Endothelial cell (in vitro differentiated cells): ENCODE results near the gene TMEM40. TPM values are rescaled to one million over a fixed set of nuclear protein-coding genes. Genes with fewer than 3 reads are reported as not detected.
"Not testable (repeated sequence)": the region's sequence is repeated elsewhere in the genome, so short reads cannot be mapped to it uniquely, and the experiment has no call there.

ENCODE experiments used
- DNase-seq: peaks from one replicate; pipeline ENCODE4 v3.0.0; 2021; ENCODE audit warnings: low spot score
- H3K27ac Mint-ChIP-seq: one replicate; pipeline ENCODE4 v1.8.0; 2021; ENCODE audit warnings: mixed read lengths, inconsistent platforms; ENCODE audit not compliant: unreplicated experiment
- H3K27me3 Mint-ChIP-seq: one replicate; pipeline ENCODE4 v1.8.0; 2021; ENCODE audit warnings: mild to moderate bottlenecking, moderate library complexity, mixed read lengths, inconsistent platforms; ENCODE audit not compliant: unreplicated experiment
- H3K36me3 Mint-ChIP-seq: one replicate; pipeline ENCODE4 v1.8.0; 2021; ENCODE audit warnings: mild to moderate bottlenecking, low read depth, mixed read lengths, inconsistent platforms; ENCODE audit not compliant: unreplicated experiment
- H3K4me1 Mint-ChIP-seq: one replicate; pipeline ENCODE4 v1.8.0; 2021; ENCODE audit warnings: mild to moderate bottlenecking, mixed read lengths, inconsistent platforms; ENCODE audit not compliant: unreplicated experiment
- H3K4me3 Mint-ChIP-seq: one replicate; pipeline ENCODE4 v1.8.0; 2021; ENCODE audit warnings: mild to moderate bottlenecking, mixed read lengths, inconsistent platforms; ENCODE audit not compliant: unreplicated experiment
- H3K9me3 Mint-ChIP-seq: one replicate; pipeline ENCODE4 v1.8.0; 2021; ENCODE audit warnings: mixed read lengths, inconsistent platforms; ENCODE audit not compliant: unreplicated experiment
- CTCF ChIP-seq: fragments of 200-600 bp; sonication (generic); IDR thresholded peaks from one replicate; pipeline ENCODE4 v1.5.0; 2021; ENCODE audit warnings: antibody characterized with exemption; ENCODE audit not compliant: unreplicated experiment
- total RNA-seq: library from RNA; stranded (reverse); fragmentation: NEBNext Ultra II Directional; extraction: Animal tissue kit (Norgen Biotek cat#: 25700); gene quantifications from one replicate; pipeline ENCODE4 v1.2.1, GENCODE V29; 2021; ENCODE audit not compliant: unreplicated experiment

TMEM40 gene
- total RNA-seq, 1 donor from 2014 or later, result not detected

GRCh38 chr3:12705374-12705926 lies 53.6 kb downstream of the TMEM40 start:
- no peak overlapping the region for H3K4me3 Mint-ChIP-seq
- no peaks in the 10 kb centered on the region for H3K36me3 Mint-ChIP-seq
- DNase-seq, result no peak
- no peaks in the 10 kb centered on the region for H3K4me1 Mint-ChIP-seq
- no peak overlapping the region for H3K27ac Mint-ChIP-seq
- no peak for TF ChIP-seq CTCF
- no peaks in the 10 kb centered on the region for H3K9me3 Mint-ChIP-seq
- H3K27me3 Mint-ChIP-seq, result peaks cover 6% of the 10 kb centered on the region

GRCh38 chr3:12702501-12702900 lies 56.6 kb downstream of the TMEM40 start:
- Mint-ChIP-seq H3K36me3 (no peaks in the 10 kb centered on the region), H3K27me3 (peaks cover 3% of the 10 kb centered on the region), H3K27ac (no peak overlapping the region), H3K4me3 (no peak overlapping the region), H3K9me3 (no peaks in the 10 kb centered on the region), H3K4me1 (no peaks in the 10 kb centered on the region)
- no peak for DNase-seq
- no peak for TF ChIP-seq CTCF

GRCh38 chr3:12701601-12702000 lies 57.5 kb downstream of the TMEM40 start:
- H3K27ac Mint-ChIP-seq, H3K9me3 Mint-ChIP-seq, DNase-seq, H3K27me3 Mint-ChIP-seq, H3K4me1 Mint-ChIP-seq, H3K4me3 Mint-ChIP-seq, H3K36me3 Mint-ChIP-seq: not testable (repeated sequence)

GRCh38 chr3:12700800-12701199 lies 58.3 kb downstream of the TMEM40 start:
- Mint-ChIP-seq H3K27me3 (peaks cover 3% of the 10 kb centered on the region), H3K4me1 (no peaks in the 10 kb centered on the region), H3K4me3 (no peak overlapping the region), H3K9me3 (no peaks in the 10 kb centered on the region), H3K27ac (no peak overlapping the region), H3K36me3 (no peaks in the 10 kb centered on the region)
- DNase-seq, result no peak
- TF ChIP-seq CTCF, result no peak

- Mint-ChIP-seq H3K27me3 (no peaks in the 10 kb centered on the region), H3K4me3 (no peak overlapping the region), H3K4me1 (no peaks in the 10 kb centered on the region)
Measured at GRCh38 chr3:12695916-12696315, 63.1 kb downstream of the TMEM40 start.

More at GRCh38 chr3:12695916-12696315, 63.1 kb downstream of the TMEM40 start:
- Mint-ChIP-seq H3K9me3 (no peaks in the 10 kb centered on the region), H3K36me3 (no peaks in the 10 kb centered on the region), H3K27ac (no peak overlapping the region)
- no peak for TF ChIP-seq CTCF
- no peak for DNase-seq
